22Rv1 (cell line): ENCODE results near the gene SLC25A53.

Experiments used
- ZFX ChIP-seq: fragments of 450-650 bp; IDR thresholded peaks from 2 replicates; pipeline ENCODE4 v1.6.1; 2017; ENCODE audit warnings: antibody characterized with exemption, borderline replicate concordance
- TF ChIP-seq, protein P1 (sequence below): fragments of 450-650 bp; IDR thresholded peaks from 2 replicates; pipeline ENCODE4 v1.5.1; 2017; ENCODE audit warnings: mild to moderate bottlenecking

GRCh38 chrX:104187931-104188330 lies 31.1 kb upstream of the SLC25A53 start:
- TF ChIP-seq, protein P1, sequence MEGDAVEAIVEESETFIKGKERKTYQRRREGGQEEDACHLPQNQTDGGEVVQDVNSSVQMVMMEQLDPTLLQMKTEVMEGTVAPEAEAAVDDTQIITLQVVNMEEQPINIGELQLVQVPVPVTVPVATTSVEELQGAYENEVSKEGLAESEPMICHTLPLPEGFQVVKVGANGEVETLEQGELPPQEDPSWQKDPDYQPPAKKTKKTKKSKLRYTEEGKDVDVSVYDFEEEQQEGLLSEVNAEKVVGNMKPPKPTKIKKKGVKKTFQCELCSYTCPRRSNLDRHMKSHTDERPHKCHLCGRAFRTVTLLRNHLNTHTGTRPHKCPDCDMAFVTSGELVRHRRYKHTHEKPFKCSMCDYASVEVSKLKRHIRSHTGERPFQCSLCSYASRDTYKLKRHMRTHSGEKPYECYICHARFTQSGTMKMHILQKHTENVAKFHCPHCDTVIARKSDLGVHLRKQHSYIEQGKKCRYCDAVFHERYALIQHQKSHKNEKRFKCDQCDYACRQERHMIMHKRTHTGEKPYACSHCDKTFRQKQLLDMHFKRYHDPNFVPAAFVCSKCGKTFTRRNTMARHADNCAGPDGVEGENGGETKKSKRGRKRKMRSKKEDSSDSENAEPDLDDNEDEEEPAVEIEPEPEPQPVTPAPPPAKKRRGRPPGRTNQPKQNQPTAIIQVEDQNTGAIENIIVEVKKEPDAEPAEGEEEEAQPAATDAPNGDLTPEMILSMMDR = no peak
- no peak for TF ChIP-seq ZFX
